Inflammatory macrophage treated with lipopolysaccharide for 1 hour (primary cell): ENCODE measurements around the gene SASH1.

Experiments
- DNase-seq, 2 donors: peaks; one replicate each; pipeline ENCODE4 v3.0.0-alpha.2; 2020 to 2022

SASH1 gene

DNA sequence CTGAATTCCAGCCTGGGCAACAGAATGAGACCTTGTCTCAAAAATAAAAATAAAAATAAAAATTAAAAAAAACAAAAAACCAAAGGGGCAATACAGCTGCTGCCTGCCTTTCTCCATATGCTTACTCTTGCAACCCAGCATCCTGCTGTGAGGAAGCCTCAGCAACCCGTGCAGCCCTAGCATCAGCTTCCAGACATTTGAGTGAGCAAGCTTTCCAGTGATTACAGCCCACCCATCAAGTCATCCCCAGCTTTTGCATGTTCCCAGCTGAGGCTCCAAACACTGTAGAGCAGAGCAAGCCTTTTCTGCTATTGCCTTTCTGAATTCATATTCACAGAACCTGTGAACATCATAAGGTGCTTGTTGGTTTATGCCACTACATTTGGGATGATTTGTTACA is 93.8 kb downstream of the SASH1 start:
- no peak for DNase-seq

DNA sequence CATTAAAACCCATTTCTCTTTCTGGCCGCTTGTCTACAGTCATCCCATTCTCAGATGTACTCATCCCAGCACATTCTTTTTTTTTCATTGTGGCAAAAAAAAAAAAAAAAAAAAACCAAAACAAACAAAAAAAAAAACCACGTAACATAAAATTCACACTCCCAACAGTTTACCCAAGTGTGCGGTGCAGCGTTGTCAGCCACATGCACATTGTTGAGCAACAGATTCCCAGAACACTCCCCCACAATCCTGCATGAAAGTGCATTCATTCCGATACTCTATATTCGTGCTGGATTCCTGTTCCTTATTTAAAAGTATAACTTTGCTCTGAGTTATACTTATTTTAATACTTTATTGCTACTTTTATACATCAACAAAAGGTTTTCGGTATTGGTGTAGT is 96.0 kb downstream of the SASH1 start:
- no peak for DNase-seq

DNA sequence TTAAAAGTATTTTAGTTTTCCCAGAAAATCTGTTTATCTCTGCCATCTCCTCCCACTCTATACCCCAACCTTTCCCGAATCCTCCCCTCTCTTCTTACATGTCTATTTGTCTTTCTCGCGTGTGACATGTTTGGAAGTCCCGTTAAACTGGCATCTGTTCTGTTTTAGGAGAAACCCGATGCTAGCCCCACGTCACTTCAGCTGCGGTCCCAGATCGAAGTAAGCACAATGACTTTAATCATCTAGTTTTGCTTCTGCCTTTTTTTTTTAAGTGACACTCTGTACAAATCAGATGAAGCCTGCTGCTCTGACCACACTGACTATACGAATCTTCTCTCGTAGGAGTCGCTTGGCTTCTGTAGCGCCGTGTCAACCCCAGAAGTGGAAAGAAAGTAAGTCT is 97.4 kb downstream of the SASH1 start:
- DNase-seq: no peak

DNA sequence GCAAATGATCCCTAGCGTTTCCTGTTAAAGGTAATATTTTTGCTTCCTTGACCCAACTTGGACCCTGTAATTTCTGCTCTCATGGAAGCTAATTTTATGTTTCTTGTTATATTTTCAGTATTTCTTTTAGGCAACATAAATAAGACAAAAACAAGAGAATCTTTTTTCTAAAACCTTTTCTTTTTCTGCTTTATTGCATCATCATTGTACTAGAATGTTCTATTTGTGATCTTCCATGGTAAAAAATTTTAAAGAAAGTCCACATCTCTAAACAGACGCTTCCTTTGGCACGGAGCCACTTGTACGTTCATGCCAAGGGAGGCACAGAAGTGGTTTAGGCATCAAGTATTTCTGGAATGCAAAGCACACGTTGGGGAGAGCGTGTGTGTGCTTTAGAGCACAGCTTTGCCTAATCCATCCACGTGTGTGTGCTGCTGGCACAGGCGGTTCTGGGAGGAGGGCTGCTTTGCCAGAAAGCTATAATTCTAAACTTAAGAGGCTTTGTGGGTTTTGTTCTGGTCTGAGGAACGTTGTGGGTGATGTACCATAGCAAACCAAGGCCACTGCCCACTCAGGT is 98.3 kb downstream of the SASH1 start:
- DNase-seq: no peak

DNA sequence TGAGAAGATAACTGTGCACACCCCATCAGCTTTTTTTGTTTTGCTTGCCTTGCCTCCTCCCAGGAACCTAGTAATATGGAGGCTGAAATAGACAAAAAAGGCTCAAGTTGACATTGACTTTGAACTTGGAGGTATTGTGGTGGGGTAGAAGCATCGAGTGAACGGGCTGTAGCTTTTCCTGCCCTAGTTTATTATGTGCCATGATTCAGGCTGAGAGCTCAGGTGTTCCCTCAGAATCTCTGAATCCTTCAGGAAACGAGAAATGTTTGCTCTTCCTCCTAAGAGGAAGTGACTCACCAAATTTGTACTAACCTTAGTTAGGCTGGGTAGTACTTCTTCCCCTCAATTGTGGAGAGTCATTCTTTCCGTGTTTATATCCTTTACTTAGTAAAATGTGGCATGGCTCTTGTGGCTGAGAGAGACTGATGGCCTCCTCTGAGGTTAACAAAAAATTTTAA is 98.8 kb downstream of the SASH1 start:
- DNase-seq: peak in 1 of 2 donors; percentile 9

DNA sequence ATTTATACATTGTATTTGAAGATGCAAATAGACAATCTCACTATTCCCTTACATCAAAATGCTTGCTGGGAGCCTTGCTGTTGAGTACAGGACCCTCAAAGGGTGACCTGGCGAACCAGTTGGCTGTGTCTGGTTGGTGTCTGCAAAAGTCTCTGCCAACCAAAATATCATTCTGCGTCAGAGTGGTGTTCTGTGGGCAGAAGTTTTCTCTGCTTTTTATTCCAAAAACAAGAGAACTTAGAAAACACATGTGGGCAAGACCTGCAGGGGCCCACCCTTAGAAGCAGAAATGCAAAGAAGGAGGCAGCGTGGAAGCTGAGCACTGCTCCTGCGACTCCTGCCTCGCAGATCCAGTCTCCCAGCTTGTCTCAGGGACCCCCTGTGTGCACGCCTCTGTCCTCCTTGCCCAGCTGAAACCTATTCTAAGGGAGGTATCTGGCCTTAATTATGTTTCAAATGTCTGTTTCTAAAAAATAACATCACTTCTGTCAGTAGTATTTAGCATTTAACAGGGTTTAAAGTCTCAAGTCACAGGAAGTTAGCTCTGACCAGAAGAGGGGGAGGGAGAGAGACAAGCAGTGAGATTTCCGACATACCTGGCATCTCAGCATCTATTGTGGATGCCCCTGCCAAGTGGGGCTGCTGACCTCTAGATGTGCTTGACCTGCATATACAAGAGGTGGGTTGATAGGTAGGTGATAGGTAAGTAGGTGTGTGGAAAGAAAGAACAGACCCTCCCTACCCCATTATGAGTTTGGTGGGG is 101.3 kb downstream of the SASH1 start:
- DNase-seq: no peak

DNA sequence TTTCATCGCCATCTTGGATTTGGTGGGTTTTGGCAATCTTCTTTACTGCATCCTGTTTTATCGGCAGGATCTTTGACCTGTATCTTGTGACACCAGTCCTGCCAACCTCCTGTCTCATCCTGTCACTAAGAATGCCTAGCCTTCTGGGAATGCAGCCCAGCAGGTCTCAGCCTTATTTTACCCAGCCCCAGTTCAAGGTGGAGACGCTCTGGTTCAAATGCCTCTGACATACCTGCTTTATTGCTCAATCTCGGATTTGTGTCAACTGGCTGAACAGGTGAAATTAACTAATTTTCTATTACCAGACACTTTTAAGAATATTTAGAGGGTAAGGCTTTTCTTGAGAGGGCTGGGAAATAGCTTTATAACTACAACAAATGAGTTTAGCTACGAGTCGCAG is 102.5 kb downstream of the SASH1 start:
- no peak for DNase-seq

DNA sequence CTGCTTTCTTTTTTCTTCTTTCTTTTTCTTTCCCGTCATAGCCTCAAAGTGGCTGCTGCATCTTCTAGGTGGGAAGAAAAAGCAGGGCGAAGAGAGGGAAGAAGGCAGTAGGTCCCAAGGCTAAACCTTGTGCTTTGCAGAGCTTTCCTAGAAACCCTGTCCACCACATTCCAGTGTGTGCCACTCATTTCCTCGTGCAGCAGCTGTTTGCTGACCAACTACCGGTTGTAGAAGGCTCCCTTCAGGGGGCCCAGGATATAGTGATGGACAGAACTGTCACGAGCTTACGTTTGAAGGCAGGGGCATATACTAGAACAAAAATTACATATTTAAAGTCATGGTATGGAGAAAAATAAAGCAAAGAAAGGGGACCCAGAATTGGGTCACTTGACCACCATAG is 103.0 kb downstream of the SASH1 start:
- DNase-seq: no peak

DNA sequence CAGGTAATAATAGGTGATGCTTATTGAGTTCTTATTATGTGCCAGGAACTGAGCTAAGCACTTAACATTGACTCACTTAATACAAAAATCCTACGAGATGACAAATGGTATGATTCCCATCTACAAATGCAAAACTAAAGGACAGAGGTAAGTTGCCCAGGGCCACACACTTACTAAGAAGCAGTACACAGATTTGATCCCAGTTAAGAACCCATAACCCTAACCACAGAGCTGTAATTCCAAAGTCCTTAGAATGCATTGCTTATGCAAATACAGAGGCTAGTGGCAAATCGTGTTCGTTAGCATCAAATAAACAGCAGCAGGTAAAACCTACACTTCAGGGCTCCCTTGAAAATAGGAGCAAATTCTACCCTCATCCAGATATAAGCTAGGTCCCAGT is 104.0 kb downstream of the SASH1 start:
- no peak for DNase-seq

DNA sequence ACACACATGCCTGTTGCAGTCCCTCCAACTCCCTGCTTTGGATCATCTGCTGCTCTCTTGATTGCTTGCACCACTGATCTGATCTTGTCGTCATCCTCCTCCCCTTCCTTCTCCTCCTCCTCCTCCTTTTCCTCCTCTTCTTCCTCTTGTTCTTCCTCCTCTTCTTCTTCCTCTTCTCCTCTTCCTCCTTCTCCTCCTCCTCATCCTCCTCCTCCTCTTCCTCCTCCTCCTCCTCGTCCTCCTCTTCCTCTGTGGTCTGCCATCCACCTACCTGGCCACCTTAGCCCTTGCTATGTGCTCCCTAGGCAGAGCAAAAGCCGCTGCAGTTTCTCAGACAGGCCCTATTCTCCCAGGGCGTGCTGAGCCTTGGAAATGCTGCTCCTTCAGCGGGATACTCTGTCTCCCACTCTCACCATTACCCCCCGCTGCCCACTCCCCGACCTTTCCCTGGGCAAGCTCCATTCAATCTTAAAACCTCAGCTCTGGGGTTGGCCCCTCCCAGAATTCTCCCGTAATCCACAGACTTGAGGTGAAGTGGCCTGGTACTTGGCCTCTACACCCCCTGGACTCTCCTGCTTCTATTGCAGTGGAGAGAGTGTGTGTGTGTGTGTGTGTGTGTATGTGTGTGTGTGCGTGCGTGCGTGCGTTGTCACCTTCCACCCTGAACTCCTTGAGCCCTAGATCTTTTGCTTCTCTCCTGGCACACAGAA is 105.0 kb downstream of the SASH1 start:
- DNase-seq: no peak

DNA sequence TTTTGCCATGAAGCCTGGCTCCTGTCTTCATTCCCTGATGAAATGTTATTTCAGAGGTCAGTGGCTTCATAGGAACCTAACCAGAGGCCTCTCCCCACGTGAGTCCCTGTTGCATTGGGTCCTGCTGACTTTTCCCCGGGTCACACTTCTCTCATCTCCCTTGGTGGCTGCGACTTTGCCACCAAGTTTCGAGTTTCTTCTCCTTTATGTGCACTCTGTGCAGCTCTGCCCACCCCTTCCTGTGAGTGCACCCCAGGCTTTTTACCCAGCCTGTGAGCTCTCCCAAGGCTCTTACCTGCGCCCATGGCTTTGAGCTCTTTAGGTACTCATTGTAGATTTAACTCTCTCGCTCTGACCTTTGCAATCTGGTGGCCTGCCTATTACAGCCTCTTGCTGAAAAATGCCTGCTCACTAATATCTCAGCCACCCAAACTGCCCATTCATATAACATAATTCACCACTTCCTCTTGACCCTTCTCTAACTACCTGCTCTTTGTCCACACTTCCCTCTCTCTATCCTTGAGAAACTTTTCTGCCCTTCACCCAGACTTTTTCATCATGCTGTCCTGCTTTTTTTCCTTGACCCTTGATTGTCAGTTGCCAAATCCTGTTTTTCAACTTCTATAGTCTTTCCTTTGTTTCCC is 105.9 kb downstream of the SASH1 start:
- DNase-seq: peak; percentile 17 to 21

DNA sequence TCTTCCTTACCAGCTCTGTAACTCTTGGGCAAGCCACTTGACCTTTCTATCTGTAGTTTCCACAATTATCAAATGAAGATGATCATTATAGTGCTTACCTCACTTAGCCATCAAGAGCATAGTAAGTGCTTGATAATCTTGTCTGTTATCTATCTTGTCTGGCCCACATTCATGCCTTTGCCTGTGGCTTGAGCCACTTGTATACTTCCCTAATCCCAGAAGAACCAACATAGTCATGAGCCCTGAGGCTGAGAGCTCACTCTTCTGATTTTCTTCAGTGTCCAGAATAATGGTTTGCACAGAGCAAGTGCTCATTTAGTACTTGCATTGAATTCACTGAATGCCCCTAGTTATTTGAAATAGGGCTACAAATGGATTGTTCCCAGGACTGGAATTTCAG is 108.2 kb downstream of the SASH1 start:
- no peak for DNase-seq

DNA sequence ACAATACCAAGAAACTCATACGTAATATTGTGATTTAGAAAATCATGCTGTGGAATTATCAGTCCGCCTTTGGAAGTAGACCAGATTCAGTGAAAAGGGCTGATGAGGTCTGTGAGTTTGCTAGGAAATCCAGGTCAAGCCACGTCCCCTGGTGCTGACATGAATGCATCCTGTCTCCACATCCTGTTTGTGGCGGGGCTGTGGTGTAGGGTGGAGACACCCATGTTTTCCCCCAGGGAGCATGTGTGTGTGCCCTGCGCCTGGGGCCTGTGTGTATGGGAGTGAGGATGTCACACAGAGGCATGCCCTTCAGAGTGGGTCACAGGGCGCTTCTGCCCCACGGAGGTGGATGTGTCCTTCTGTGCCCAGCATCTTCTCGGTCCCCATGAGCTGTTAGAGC is 109.1 kb downstream of the SASH1 start:
- no peak for DNase-seq

DNA sequence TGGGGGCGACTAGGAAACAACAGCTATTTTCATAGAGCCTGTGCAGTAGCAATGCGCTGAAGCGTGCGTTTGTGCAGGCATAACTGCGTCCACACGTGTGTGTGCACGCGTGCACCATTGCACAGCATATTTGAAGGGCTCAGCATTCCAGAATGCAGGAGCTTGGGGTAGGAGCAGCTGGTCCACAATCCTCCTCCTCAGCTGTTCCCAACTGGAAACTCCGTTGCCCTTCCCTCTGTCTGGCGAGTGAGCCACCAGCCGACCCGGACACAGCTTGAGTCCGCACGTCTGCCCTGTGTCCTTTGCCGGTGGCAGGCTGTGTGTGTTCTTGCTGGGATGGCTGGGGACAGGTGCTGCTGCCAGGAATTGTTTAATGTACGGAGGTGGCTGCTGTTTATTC is 110.2 kb downstream of the SASH1 start:
- DNase-seq: no peak

DNA sequence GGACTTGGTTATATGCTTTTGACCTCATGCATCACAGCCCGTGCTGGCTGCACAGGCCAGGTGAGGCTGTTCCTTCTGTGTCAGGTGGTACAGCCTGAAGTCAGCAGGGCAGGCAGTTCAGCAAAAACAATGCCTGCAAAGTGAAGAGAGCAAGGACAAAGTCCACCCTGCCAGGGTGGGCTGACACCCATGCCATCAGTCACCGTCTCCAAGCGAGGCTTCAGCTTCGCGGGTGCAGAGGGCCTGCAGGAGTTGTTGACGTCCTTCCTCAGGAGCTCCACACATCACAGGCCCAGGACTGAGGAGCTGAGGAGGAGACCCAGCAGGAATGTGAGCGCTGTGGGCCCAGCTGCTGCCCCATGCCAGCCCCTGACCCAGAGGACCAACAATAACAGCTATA is 111.3 kb downstream of the SASH1 start:
- DNase-seq: no peak

DNA sequence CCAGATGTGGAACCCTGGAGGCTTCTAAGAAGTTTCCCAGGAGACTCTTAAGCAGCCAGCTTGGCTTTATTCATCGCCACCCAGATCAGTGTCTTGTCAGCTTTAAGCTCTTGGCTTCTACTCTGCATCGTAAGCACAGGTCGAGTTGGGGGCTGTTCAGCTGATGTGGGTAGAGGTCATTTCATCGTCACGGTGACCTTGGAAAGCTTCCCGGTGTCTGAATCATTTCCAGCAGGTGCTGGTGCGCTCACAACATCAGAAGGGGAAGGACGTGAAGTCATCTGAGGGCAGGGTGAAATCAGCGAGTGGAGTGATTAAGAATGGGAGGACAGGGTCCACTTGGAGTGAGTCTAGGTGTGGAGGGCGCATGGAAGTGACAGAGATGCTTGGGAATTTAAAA is 112.6 kb downstream of the SASH1 start:
- no peak for DNase-seq

DNA sequence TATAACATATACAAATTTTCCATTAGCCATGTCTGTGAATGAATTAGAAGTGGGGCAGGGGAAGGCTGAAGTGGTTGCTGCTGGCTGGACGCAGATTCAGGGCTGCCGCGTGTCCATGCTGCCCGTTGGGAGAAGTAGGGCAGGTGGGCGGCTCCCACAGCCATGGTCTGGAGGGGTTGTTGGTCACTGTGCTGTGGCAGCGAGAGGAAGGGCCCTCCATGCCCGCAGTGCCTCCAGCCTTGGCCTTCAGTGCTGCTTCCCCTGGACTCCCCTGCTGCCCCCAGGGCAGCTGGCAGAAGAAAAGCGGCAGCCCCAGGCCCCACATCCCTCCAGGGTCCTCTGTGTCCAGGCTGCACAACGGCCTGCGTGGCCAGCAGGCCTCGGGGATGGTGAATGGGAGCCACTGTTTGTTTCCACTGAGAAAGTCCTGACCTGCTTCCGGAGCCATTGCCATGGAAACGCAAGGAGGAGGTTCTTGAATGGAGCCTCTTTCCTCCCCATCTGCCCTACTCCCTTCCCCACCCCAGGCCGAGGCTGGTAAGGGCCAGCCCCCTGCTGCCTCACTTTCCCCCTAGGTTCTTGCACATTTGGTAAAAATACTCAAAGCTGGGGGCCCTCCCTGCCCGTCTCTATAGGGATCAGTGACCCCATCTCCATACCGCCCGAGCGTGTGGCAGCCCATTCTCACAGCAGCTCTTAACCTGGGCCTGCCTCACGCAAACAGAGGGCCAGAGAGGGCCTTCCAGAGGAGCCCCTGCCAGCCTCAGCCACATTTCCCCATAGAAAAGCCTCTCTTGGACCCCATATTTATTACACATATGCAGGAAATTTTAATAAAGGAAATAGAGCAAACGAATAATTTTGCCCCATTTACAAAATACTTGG is 113.3 kb downstream of the SASH1 start:
- no peak for DNase-seq

DNA sequence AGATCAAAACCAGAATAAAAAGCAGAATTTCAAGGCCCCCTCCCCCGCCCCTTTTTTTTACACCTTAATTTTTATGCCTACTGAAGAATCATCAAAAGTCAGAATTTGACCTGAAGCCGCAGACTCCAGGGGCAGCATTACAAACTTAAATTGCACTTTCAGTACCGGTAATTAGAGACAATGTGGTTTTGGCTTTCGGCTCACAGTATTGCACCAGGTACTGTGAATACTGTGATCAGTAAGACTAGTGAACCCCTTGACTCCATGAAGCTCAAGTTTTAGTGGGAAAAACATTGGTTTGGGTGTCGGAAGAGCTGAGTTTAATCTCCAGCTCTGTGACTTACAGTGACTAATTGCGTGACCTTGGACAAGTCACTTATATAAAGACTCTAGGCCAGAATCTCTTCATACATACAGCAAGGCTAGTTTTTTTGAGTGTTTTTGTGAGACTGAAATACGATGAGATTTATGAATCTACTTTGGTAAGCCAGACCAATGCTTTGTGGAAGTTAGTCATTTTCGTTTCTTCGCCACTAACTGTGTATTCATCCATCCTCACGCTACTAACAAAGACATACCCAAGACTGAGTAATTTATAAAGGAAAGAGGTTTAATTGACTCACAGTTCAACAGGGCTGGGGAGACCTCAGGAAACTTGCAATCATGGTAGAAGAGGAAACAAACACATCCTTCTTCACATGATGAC is 114.7 kb downstream of the SASH1 start:
- DNase-seq: no peak

DNA sequence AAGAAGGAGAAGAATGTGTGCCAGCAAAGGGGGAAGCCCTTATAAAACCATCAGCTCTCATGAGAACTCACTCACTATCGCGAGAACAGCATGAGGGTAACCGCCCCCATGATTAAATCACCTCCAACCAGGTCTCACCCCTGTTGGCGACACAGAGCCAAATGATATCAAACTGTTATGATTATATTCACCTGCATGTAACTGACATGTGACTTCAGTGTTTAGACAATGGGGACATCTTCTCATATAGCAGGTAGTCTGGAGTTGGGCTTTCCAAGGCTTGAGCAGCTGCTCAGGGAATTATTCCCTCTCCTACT is 115.2 kb downstream of the SASH1 start:
- DNase-seq: no peak

DNA sequence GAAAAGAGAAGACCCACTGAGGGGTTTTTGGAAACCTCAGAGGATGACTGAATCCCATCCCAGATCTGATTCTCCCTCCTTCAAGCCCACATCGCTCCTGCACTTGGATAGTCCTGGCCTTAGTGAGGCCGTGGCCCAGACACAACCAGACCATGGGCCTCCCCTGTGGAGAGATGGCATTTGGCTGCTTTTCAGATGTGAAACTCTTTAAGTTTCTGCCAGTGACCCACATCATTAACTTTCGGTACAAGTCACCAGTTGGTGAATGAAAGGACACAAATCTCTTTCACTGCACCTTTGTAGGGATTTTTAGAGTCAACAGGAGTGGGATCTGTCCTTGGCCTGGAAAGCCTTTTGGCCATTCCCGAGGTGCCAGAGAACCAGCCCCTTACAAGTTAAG is 116.6 kb downstream of the SASH1 start:
- no peak for DNase-seq

DNA sequence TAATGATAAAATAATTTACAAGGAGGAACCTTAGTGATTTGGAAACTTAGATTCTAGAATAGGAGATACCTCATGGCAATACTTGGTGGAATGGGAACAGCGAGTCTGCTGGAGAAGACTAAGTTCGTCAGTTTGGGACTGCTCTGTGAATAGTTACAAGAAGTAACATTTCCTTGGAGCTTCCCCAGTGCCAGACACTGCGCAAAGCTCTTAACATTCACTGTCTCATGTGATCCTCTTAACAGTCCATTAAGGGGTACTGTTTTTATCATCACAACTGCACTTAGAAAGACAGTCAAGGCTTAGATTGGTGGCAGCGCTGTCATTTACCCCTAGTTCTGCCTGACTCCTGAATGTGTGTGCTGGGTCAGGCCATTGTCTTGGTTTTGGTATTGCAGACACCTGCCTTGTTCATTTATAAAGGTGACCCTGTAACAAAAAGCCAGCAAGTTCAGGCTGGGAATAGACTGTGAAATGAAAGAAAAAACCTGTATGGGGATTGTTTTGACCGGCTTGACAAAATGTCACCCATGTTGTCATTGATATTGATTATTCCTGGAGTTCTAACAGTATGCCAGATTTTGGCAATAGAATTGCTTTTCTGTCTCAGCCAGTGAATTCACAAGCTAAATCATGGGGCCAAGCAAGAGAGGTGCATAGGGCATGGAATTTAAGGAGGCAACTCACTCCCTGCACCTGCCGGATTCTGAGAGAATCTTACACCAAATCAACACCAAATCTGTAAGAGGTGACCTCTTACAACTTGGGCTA is 118.4 kb downstream of the SASH1 start:
- no peak for DNase-seq
